Type B pancreatic cell (in vitro differentiated cells): ENCODE results near the gene HS3ST1. TPM values are rescaled to one million over a fixed set of nuclear protein-coding genes. Genes with fewer than 3 reads are reported as not detected.

Experiments
- DNase-seq: peaks from one replicate; pipeline ENCODE4 v3.0.0; 2021; ENCODE audit warnings: mixed read lengths; ENCODE audit not compliant: unreplicated experiment; ENCODE audit errors: extremely low spot score
- H3K27ac Mint-ChIP-seq: 2 replicates; pipeline ENCODE4 v1.8.0; 2021; ENCODE audit warnings: mild to moderate bottlenecking, mixed read lengths
- H3K27me3 Mint-ChIP-seq: 2 replicates; pipeline ENCODE4 v1.8.0; 2021; ENCODE audit warnings: mixed read lengths
- H3K36me3 Mint-ChIP-seq: 2 replicates; pipeline ENCODE4 v1.8.0; 2021; ENCODE audit warnings: mixed read lengths
- H3K4me1 Mint-ChIP-seq: one replicate; pipeline ENCODE4 v1.8.0; 2021; ENCODE audit warnings: mixed read lengths; ENCODE audit not compliant: unreplicated experiment
- H3K4me3 Mint-ChIP-seq: 2 replicates; pipeline ENCODE4 v1.8.0; 2021; ENCODE audit warnings: mild to moderate bottlenecking, mixed read lengths
- H3K9me3 Mint-ChIP-seq: 2 replicates; pipeline ENCODE4 v1.8.0; 2021; ENCODE audit warnings: mixed read lengths
- CTCF ChIP-seq: fragments of 200-600 bp; sonication (generic); conservative IDR thresholded peaks from 2 replicates; pipeline ENCODE4 v1.5.0; 2021; ENCODE audit warnings: antibody characterized with exemption, mild to moderate bottlenecking
- total RNA-seq: library from RNA; stranded (reverse); gene quantifications from 2 replicates; pipeline ENCODE4 v1.2.1, GENCODE V29; 2021; ENCODE audit warnings: low replicate concordance

HS3ST1 gene
- total RNA-seq, 1 donor from 2014 or later: 2.5 TPM

GRCh38 chr4:11416071-11416766, 12.5 kb downstream of the HS3ST1 start:
- Mint-ChIP-seq H3K36me3 (peaks cover 3% of the 10 kb centered on the region), H3K27ac (no peak overlapping the region), H3K27me3 (peaks cover 3% of the 10 kb centered on the region), H3K4me3 (no peak overlapping the region), H3K4me1 (no peaks in the 10 kb centered on the region), H3K9me3 (no peaks in the 10 kb centered on the region)
- DNase-seq: no peak
- no peak for TF ChIP-seq CTCF

- H3K4me1 Mint-ChIP-seq: no peaks in the 10 kb centered on the region
- no peaks in the 10 kb centered on the region for H3K9me3 Mint-ChIP-seq
- H3K4me3 Mint-ChIP-seq: no peak overlapping the region
- H3K36me3 Mint-ChIP-seq: peaks cover 3% of the 10 kb centered on the region
- H3K27ac Mint-ChIP-seq: no peak overlapping the region
- peaks cover 3% of the 10 kb centered on the region for H3K27me3 Mint-ChIP-seq
- no peak for DNase-seq
- TF ChIP-seq CTCF: no peak
Observed at GRCh38 chr4:11415409-11416070, 13.2 kb downstream of the HS3ST1 start.

- H3K4me3 Mint-ChIP-seq: no peak overlapping the region
- no peak overlapping the region for H3K27ac Mint-ChIP-seq
- peaks cover 2% of the 10 kb centered on the region for H3K4me1 Mint-ChIP-seq
- no peak for DNase-seq
- no peaks in the 10 kb centered on the region for H3K9me3 Mint-ChIP-seq
- H3K27me3 Mint-ChIP-seq: peaks cover 3% of the 10 kb centered on the region
- peaks cover 3% of the 10 kb centered on the region for H3K36me3 Mint-ChIP-seq
- TF ChIP-seq CTCF: no peak
Observed at GRCh38 chr4:11412211-11412610, 16.5 kb downstream of the HS3ST1 start.

- Mint-ChIP-seq H3K36me3 (peaks cover 9% of the 10 kb centered on the region), H3K27me3 (no peaks in the 10 kb centered on the region), H3K27ac (no peak overlapping the region), H3K4me1 (peaks cover 15% of the 10 kb centered on the region), H3K4me3 (no peak overlapping the region), H3K9me3 (no peaks in the 10 kb centered on the region)
- DNase-seq: no peak
- TF ChIP-seq CTCF: no peak
Observed at GRCh38 chr4:11409632-11410031, 19.1 kb downstream of the HS3ST1 start.

GRCh38 chr4:11408233-11408967, 20.3 kb downstream of the HS3ST1 start:
- no peak for DNase-seq
- H3K27ac Mint-ChIP-seq: no peak overlapping the region
- H3K27me3 Mint-ChIP-seq: no peaks in the 10 kb centered on the region
- no peaks in the 10 kb centered on the region for H3K9me3 Mint-ChIP-seq
- TF ChIP-seq CTCF: no peak
- peaks cover 15% of the 10 kb centered on the region for H3K4me1 Mint-ChIP-seq
- no peak overlapping the region for H3K4me3 Mint-ChIP-seq
- peaks cover 6% of the 10 kb centered on the region for H3K36me3 Mint-ChIP-seq
